Fibroblast of skin of left biceps (primary cell): Measurements from ENCODE around the gene ATP9A.
"Not testable (repeated sequence)": the region's sequence is repeated elsewhere in the genome, so short reads cannot be mapped to it uniquely, and the experiment has no call there.

Source experiments
- DNase-seq, 2 experiments: peaks; one replicate each; pipeline ENCODE4 v3.0.0-alpha.2; 2013; ENCODE audit warnings: low read depth in 2 of 2

The ATP9A gene

GRCh38 chr20:51573576-51574243 lies 194.5 kb downstream of the ATP9A start:
- DNase-seq: no peak

GRCh38 chr20:51571460-51571794 lies 196.8 kb downstream of the ATP9A start:
- DNase-seq: no peak

- no peak for DNase-seq
These were observed 197.3 kb downstream of the ATP9A start for GRCh38 chr20:51570739-51571459.

- no peak for DNase-seq
These were observed 198.1 kb downstream of the ATP9A start for GRCh38 chr20:51569815-51570738.

GRCh38 chr20:51568533-51568932 lies 199.7 kb downstream of the ATP9A start:
- not testable (repeated sequence) for DNase-seq

GRCh38 chr20:51567622-51568021 lies 200.6 kb downstream of the ATP9A start:
- DNase-seq: no peak

GRCh38 chr20:51566594-51566993 lies 201.6 kb downstream of the ATP9A start:
- DNase-seq: no peak

- DNase-seq: no peak
These were observed 202.7 kb downstream of the ATP9A start for GRCh38 chr20:51565298-51566144.

- peak; percentile 47 to 58 for DNase-seq
These were observed 204.5 kb downstream of the ATP9A start for GRCh38 chr20:51563486-51564332.

GRCh38 chr20:51563174-51563485 lies 205.1 kb downstream of the ATP9A start:
- DNase-seq: no peak

GRCh38 chr20:51562332-51563173 lies 205.6 kb downstream of the ATP9A start:
- peak; percentile 89 to 90 for DNase-seq

- DNase-seq: no peak
These were observed 206.2 kb downstream of the ATP9A start for GRCh38 chr20:51562027-51562331.

- no peak for DNase-seq
These were observed 207.5 kb downstream of the ATP9A start for GRCh38 chr20:51560550-51561307.

GRCh38 chr20:51560042-51560441 lies 208.1 kb downstream of the ATP9A start:
- no peak for DNase-seq

- DNase-seq: peak in 1 of 2 experiments; percentile 53
These were observed 213.5 kb downstream of the ATP9A start for GRCh38 chr20:51554538-51555165.

GRCh38 chr20:51553897-51554486 lies 214.2 kb downstream of the ATP9A start:
- DNase-seq: no peak

GRCh38 chr20:51551186-51551585 lies 217.0 kb downstream of the ATP9A start:
- no peak for DNase-seq

GRCh38 chr20:51549474-51549873 lies 218.7 kb downstream of the ATP9A start:
- no peak for DNase-seq
